ENCODE results near the gene DNMT3L. TPM values are rescaled to one million over a fixed set of nuclear protein-coding genes. Genes with fewer than 3 reads are reported as not detected.

Gene DNMT3L
- total RNA-seq, 1 donor from 2014 or later: not detected

DNA sequence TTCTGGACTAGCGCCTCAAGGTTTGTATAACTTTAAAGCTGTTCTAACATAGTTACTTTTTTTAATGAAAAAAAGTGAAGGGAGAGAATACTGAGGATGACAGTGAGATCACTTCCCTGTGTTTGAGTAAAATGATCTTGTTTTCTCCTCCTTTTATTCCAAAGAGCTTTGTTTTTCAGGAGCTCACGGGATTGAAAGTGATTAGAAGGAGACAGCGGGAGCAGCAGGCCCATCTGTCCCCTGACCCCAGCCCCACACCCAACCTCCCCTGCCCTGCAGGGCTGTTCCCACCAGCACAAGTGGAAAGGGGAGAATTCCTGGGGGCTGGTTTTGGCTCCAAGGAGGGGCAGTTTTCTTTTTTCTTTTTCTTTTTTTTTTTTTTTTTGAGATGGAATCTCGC, 2.1 kb upstream of the DNMT3L start:
- no peaks in the 10 kb centered on the region for H3K9me3 Mint-ChIP-seq (ENCODE audit: unreplicated experiment)
- DNase-seq (ENCODE audit: extremely low spot score, unreplicated experiment): no peak
- H3K27me3 Mint-ChIP-seq (ENCODE audit: unreplicated experiment): peaks cover 6% of the 10 kb centered on the region
- TF ChIP-seq, protein P1, sequence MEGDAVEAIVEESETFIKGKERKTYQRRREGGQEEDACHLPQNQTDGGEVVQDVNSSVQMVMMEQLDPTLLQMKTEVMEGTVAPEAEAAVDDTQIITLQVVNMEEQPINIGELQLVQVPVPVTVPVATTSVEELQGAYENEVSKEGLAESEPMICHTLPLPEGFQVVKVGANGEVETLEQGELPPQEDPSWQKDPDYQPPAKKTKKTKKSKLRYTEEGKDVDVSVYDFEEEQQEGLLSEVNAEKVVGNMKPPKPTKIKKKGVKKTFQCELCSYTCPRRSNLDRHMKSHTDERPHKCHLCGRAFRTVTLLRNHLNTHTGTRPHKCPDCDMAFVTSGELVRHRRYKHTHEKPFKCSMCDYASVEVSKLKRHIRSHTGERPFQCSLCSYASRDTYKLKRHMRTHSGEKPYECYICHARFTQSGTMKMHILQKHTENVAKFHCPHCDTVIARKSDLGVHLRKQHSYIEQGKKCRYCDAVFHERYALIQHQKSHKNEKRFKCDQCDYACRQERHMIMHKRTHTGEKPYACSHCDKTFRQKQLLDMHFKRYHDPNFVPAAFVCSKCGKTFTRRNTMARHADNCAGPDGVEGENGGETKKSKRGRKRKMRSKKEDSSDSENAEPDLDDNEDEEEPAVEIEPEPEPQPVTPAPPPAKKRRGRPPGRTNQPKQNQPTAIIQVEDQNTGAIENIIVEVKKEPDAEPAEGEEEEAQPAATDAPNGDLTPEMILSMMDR (IDR thresholded peaks at IDR 0.05): no peak
- H3K4me3 Mint-ChIP-seq (ENCODE audit: unreplicated experiment): no peak overlapping the region
- peaks cover 6% of the 10 kb centered on the region for H3K4me1 Mint-ChIP-seq (ENCODE audit: unreplicated experiment)
- H3K36me3 Mint-ChIP-seq (ENCODE audit: unreplicated experiment): no peaks in the 10 kb centered on the region
- H3K27ac Mint-ChIP-seq (ENCODE audit: unreplicated experiment): no peak overlapping the region

GRCh38 chr21:44263221-44263760, 1.6 kb upstream of the DNMT3L start:
- Mint-ChIP-seq H3K27ac (ENCODE audit: unreplicated experiment) (no peak overlapping the region), H3K4me1 (ENCODE audit: unreplicated experiment) (peaks cover 6% of the 10 kb centered on the region), H3K36me3 (ENCODE audit: unreplicated experiment) (no peaks in the 10 kb centered on the region), H3K4me3 (ENCODE audit: unreplicated experiment) (no peak overlapping the region), H3K9me3 (ENCODE audit: unreplicated experiment) (no peaks in the 10 kb centered on the region), H3K27me3 (ENCODE audit: unreplicated experiment) (peaks cover 6% of the 10 kb centered on the region)
- TF ChIP-seq, protein P1 (IDR thresholded peaks at IDR 0.05): no peak
- DNase-seq (ENCODE audit: extremely low spot score, unreplicated experiment): no peak

GRCh38 chr21:44262338-44263056, 800 bp upstream of the DNMT3L start:
- Mint-ChIP-seq H3K27ac (ENCODE audit: unreplicated experiment) (no peak overlapping the region), H3K4me1 (ENCODE audit: unreplicated experiment) (peaks cover 6% of the 10 kb centered on the region), H3K27me3 (ENCODE audit: unreplicated experiment) (peaks cover 6% of the 10 kb centered on the region), H3K9me3 (ENCODE audit: unreplicated experiment) (no peaks in the 10 kb centered on the region), H3K36me3 (ENCODE audit: unreplicated experiment) (no peaks in the 10 kb centered on the region), H3K4me3 (ENCODE audit: unreplicated experiment) (no peak overlapping the region)
- no peak for DNase-seq (ENCODE audit: extremely low spot score, unreplicated experiment)
- TF ChIP-seq, protein P1 (IDR thresholded peaks at IDR 0.05): no peak

- no peaks in the 10 kb centered on the region for H3K36me3 Mint-ChIP-seq (ENCODE audit: unreplicated experiment)
- no peak overlapping the region for H3K27ac Mint-ChIP-seq (ENCODE audit: unreplicated experiment)
- H3K27me3 Mint-ChIP-seq (ENCODE audit: unreplicated experiment): peaks cover 6% of the 10 kb centered on the region
- TF ChIP-seq, protein P1 (IDR thresholded peaks at IDR 0.05): no peak
- H3K9me3 Mint-ChIP-seq (ENCODE audit: unreplicated experiment): no peaks in the 10 kb centered on the region
- H3K4me1 Mint-ChIP-seq (ENCODE audit: unreplicated experiment): peaks cover 6% of the 10 kb centered on the region
- no peak overlapping the region for H3K4me3 Mint-ChIP-seq (ENCODE audit: unreplicated experiment)
- DNase-seq (ENCODE audit: extremely low spot score, unreplicated experiment): no peak
These were observed 686 bp downstream of the DNMT3L start for GRCh38 chr21:44260791-44261631.

DNA sequence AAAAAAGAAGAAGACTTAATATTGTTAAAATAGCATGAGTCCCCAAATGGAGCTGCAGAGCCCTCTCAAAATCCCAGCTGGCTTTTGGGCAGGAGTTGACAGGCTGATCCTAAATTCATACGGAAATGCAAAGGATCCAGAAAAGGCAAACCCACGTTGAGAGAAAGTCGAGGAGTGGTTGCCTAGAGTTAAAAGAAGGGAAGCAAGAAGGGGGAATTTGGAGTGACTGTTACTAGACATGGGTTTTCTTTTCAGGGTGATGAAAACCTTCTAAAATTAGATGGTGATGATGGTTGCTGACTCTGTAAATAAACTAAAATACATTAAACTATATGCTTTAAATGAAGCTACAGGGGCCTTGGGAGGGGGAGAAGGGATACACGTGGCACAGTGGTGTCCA, 1.6 kb downstream of the DNMT3L start:
- no peak for DNase-seq (ENCODE audit: extremely low spot score, unreplicated experiment)
- peaks cover 6% of the 10 kb centered on the region for H3K4me1 Mint-ChIP-seq (ENCODE audit: unreplicated experiment)
- H3K9me3 Mint-ChIP-seq (ENCODE audit: unreplicated experiment): no peaks in the 10 kb centered on the region
- H3K27ac Mint-ChIP-seq (ENCODE audit: unreplicated experiment): no peak overlapping the region
- no peaks in the 10 kb centered on the region for H3K36me3 Mint-ChIP-seq (ENCODE audit: unreplicated experiment)
- no peak overlapping the region for H3K4me3 Mint-ChIP-seq (ENCODE audit: unreplicated experiment)
- peaks cover 6% of the 10 kb centered on the region for H3K27me3 Mint-ChIP-seq (ENCODE audit: unreplicated experiment)
- TF ChIP-seq, protein P1 (IDR thresholded peaks at IDR 0.05): no peak

Measured in osteocyte (in vitro differentiated cells).